Kidney (tissue), 14 donors: ENCODE results near the gene PRKCZ. TPM values are rescaled to one million over a fixed set of nuclear protein-coding genes. Genes with fewer than 3 reads are reported as not detected.
A peak's percentile ranks its signal among the peaks of the same experiment; 100 is the strongest.

ENCODE experiments used
- DNase-seq, 5 donors: peaks; one replicate each; pipeline ENCODE4 v3.0.0-alpha.2; 2013 to 2020
- FAIRE-seq: peaks from 2 replicates; lab custom pipeline; 2012; peaks lifted over from hg19 to GRCh38; lab: Jason Lieb, UNC
- H3K27ac ChIP-seq, 2 donors: one replicate each; pipeline ENCODE4 v1.7.0; 2013; ENCODE audit warnings: low read depth in 2 of 2, low read length in 2 of 2, inconsistent platforms in 1 of 2
- H3K27me3 ChIP-seq: one replicate; pipeline ENCODE4 v1.7.1; 2013; ENCODE audit warnings: low read length, inconsistent platforms; ENCODE audit not compliant: control insufficient read depth, insufficient read depth
- H3K36me3 ChIP-seq, 3 donors: one replicate each; pipeline versions ENCODE4 v1.7.0 to v1.7.1; 2013; ENCODE audit warnings: low read length in 3 of 3, control low read depth in 1 of 3, inconsistent platforms in 1 of 3; ENCODE audit not compliant: insufficient read depth in 3 of 3, control insufficient read depth in 2 of 3
- H3K4me1 ChIP-seq, 3 donors: one replicate each; pipeline versions ENCODE4 v1.7.0 to v1.7.1; 2013; ENCODE audit warnings: low read length in 3 of 3, inconsistent platforms in 1 of 3, low read depth in 1 of 3; ENCODE audit not compliant: control insufficient read depth in 2 of 3, insufficient read depth in 2 of 3
- H3K4me3 ChIP-seq, 3 donors: one replicate each; pipeline versions ENCODE4 v1.7.0 to v1.8.1; 2013; ENCODE audit warnings: low read length in 3 of 3, control low read depth in 1 of 3, inconsistent platforms in 1 of 3
- H3K9ac ChIP-seq, 3 donors: one replicate each; pipeline versions ENCODE4 v1.7.0 to v1.7.1; 2013; ENCODE audit warnings: low read length in 3 of 3, control low read depth in 1 of 3, inconsistent platforms in 1 of 3
- H3K9me3 ChIP-seq, 3 donors: one replicate each; pipeline versions ENCODE4 v1.7.0 to v1.7.1; 2013; ENCODE audit warnings: low read length in 3 of 3, control low read depth in 1 of 3, inconsistent platforms in 1 of 3; ENCODE audit not compliant: control insufficient read depth in 2 of 3, insufficient read depth in 1 of 3
- CTCF ChIP-seq: IDR thresholded peaks from 3 replicates; pipeline ENCODE4 v1.5.1; 2012; ENCODE audit warnings: mild to moderate bottlenecking, moderate library complexity, borderline replicate concordance; ENCODE audit not compliant: insufficient read depth; ENCODE audit errors: extremely low read depth
- intact Hi-C: fragments of 100-400 bp; cut with DNase I; formaldehyde crosslinking; loops from one replicate; pipeline ENCODE4 v1.11.1; 2022
- polyA plus RNA-seq: library from polyadenylated mRNA; stranded (reverse); fragments of 350-450 nt; fragmentation: Illumina TruSeq; extraction: RNeasy Lipid Tissue Mini Kit (QIAGEN cat#74804); gene quantifications from one replicate; pipeline ENCODE4 v1.2.3, GENCODE V29; 2014; ENCODE audit warnings: low read depth, low replicate concordance; ENCODE audit not compliant: insufficient read depth
- total RNA-seq: library from RNA; stranded (reverse); fragmentation: NEBNext Ultra II Directional; extraction: Animal tissue kit (Norgen Biotek cat#: 25700); gene quantifications from one replicate; pipeline ENCODE4 v1.2.1, GENCODE V29; 2021
- donor health status: control.
- donor health status: control.
- donor health status: control.
- donor health status: control.
- donor health status: control.
- donor health status: DM: yes; HTN: yes; CAD: no.
- donor health status: Normal renal cell carcinoma (clear cell type).

The PRKCZ gene
- total and polyA plus RNA-seq, 2 donors from 2014 or later, result 24.7 to 42.4 TPM

DNA sequence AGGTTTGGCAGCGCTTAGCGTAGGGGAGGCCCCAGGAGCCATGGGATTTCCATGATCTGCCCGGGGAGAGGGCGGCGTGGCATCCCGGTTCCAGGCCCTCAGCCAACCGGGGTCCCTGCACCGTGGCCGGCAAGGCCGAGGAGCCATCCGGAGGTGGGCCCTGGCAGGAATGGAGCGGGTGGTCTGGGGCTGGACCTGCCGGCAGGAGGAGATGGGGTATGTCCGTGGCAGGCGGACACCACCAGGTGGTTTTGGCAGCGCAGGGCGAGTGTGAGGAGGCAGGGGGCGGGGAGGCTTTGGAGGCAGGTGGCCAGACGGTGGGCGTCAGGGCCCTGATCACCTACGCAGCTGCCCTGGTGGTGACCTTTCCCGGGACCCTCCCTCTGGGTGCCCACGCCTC lies 10.3 kb downstream of the PRKCZ start:
- Histone ChIP-seq H3K9me3 (no peaks in the 10 kb centered on the region), H3K27ac (no peak overlapping the region), H3K4me1 (no peaks in the 10 kb centered on the region), H3K27me3 (no peaks in the 10 kb centered on the region), H3K36me3 (peaks cover 0 to 10% (median 0%) of the 10 kb centered on the region in 3 donors), H3K9ac (no peak overlapping the region), H3K4me3 (no peak overlapping the region)
- intact Hi-C loops, result no loop called here
- TF ChIP-seq CTCF, result no peak
- no peak for FAIRE-seq
- no peak for DNase-seq

DNA sequence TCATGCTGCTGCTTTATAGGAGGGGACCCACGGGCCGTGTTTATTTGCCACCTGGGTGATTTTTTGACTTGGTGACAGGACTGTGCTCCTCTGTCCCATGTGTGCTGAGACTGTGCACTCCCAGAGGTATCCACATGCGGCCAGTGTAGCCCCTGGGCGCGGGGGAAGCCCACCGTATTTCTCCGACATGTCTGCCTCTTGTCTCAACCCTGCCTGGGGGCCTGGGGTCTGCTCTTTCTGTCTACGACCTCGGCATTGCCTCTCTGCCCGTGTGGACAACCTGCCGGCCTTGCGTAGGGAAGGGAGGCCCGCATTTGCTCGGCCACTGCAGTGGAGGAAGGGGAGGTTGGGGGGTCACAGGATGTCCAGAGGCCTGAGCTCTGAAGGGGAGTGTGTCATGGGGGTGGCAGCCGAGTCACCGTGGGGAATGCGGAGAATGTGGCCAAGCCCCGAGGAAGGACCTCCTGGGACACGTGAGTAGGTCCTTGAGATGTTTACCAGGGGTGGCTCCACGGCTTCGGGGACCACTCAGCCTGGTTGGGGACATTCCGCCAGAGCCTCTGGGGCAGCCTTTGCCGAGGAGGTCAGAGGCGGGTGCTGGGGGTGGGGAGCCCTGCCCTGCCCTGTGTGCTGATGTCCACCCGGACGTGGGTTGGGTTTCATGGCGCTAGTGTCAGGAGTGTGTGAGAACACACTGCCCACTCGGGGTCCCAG lies 11.0 kb downstream of the PRKCZ start:
- Histone ChIP-seq H3K4me3 (no peak overlapping the region), H3K36me3 (peaks cover 0 to 8% (median 0%) of the 10 kb centered on the region in 3 donors), H3K9ac (no peak overlapping the region), H3K27me3 (no peaks in the 10 kb centered on the region), H3K4me1 (no peaks in the 10 kb centered on the region), H3K9me3 (peaks cover 0 to 4% (median 0%) of the 10 kb centered on the region in 3 donors), H3K27ac (no peak overlapping the region)
- peak in 1 of 5 donors; percentile 65 for DNase-seq
- intact Hi-C loops, result no loop called here
- FAIRE-seq, result no peak
- TF ChIP-seq CTCF, result no peak

- Histone ChIP-seq H3K36me3 (peaks cover 0 to 3% (median 0%) of the 10 kb centered on the region in 3 donors), H3K4me3 (no peak overlapping the region), H3K27me3 (no peaks in the 10 kb centered on the region), H3K9me3 (peaks cover 0 to 4% (median 0%) of the 10 kb centered on the region in 3 donors), H3K4me1 (no peaks in the 10 kb centered on the region), H3K27ac (no peak overlapping the region), H3K9ac (no peak overlapping the region)
- intact Hi-C loops, result no loop called here
- no peak for FAIRE-seq
- no peak for TF ChIP-seq CTCF
- no peak for DNase-seq
These were observed 15.5 kb downstream of the PRKCZ start for GRCh38 chr1:2065699-2066098.
